Testis (tissue), 3 donors: ENCODE measurements around the gene CBX7. TPM values are rescaled to one million over a fixed set of nuclear protein-coding genes. Genes with fewer than 3 reads are reported as not detected.
A peak's percentile ranks its signal among the peaks of the same experiment; 100 is the strongest.

Source experiments
- DNase-seq: peaks from one replicate; pipeline ENCODE4 v3.0.0-alpha.2; 2019
- H3K27ac ChIP-seq, 2 donors: fragments of 200-600 bp; sonication (generic); one replicate each; pipeline ENCODE4 v1.5.1; 2019
- H3K27me3 ChIP-seq: fragments of 200-600 bp; sonication (generic); one replicate; pipeline ENCODE4 v1.5.1; 2019
- H3K36me3 ChIP-seq: fragments of 200-600 bp; sonication (generic); one replicate; pipeline ENCODE4 v1.5.1; 2017; ENCODE audit warnings: low read depth; ENCODE audit errors: missing control alignments
- H3K4me1 ChIP-seq: fragments of 200-600 bp; sonication (generic); one replicate; pipeline ENCODE4 v1.5.1; 2019
- H3K4me3 ChIP-seq, 2 donors: fragments of 200-600 bp; sonication (generic); one replicate each; pipeline ENCODE4 v1.5.1; 2017 to 2019
- H3K9me3 ChIP-seq: fragments of 200-600 bp; sonication (generic); one replicate; pipeline ENCODE4 v1.5.1; 2017
- CTCF ChIP-seq, 3 experiments: fragments of 450-650 bp in 2 of 3; fragments of 200-600 bp in 1 of 3; sonication (generic) in 1 of 3; IDR thresholded peaks; one replicate each; pipeline ENCODE4 v1.5.1; 2016 to 2019; ENCODE audit warnings: antibody characterized with exemption in 3 of 3, mild to moderate bottlenecking in 2 of 3, moderate library complexity in 1 of 3
- POLR2A ChIP-seq: fragments of 450-650 bp; IDR thresholded peaks from one replicate; pipeline ENCODE4 v1.6.1; 2017; ENCODE audit warnings: antibody characterized with exemption, mild to moderate bottlenecking, moderate library complexity
- WGBS, 2 donors: methylation state at CpG; one replicate each; pipeline ENCODE4 v1.1.5; 2018; 5-methylcytosine and 5-hydroxymethylcytosine counted together
- intact Hi-C: fragments of 100-400 bp; cut with DNase I; formaldehyde crosslinking; loops from one replicate; pipeline ENCODE4 v1.15.1; 2023; ENCODE audit warnings: low total_unique reads
- polyA plus RNA-seq: library from polyadenylated mRNA; stranded (reverse); fragments of 350-450 nt; fragmentation: Illumina TruSeq; extraction: RNeasy Lipid Tissue Mini Kit (QIAGEN cat#74804); gene quantifications from one replicate; pipeline ENCODE4 v1.2.3, GENCODE V29; 2014; ENCODE audit warnings: low read depth, low replicate concordance; ENCODE audit not compliant: insufficient read depth
- total RNA-seq, 2 donors: library from RNA; depleted of rRNA; stranded (reverse); fragments of >200 nt; gene quantifications; one replicate each; pipeline ENCODE4 v1.2.3, GENCODE V29; 2016

CBX7 gene
- total and polyA plus RNA-seq, 3 donors from 2014 or later: 25.7 to 62.8 (median 51.3) TPM

GRCh38 chr22:39155421-39155820, 2.9 kb upstream of the CBX7 start:
- TF ChIP-seq CTCF (IDR thresholded peaks at IDR 0.05): no peak
- TF ChIP-seq POLR2A: no peak
- no peaks in the 10 kb centered on the region for H3K36me3 ChIP-seq
- no peak for DNase-seq
- peaks cover 7% of the 10 kb centered on the region for H3K4me1 ChIP-seq
- no peak overlapping the region for H3K4me3 ChIP-seq
- 89 to 92% methylated on average over 18 of the region's 18 CpGs for WGBS, 2 donors
- no peaks in the 10 kb centered on the region for H3K9me3 ChIP-seq
- no peaks in the 10 kb centered on the region for H3K27me3 ChIP-seq
- intact Hi-C loops: no loop called here
- H3K27ac ChIP-seq: no peak overlapping the region

DNA sequence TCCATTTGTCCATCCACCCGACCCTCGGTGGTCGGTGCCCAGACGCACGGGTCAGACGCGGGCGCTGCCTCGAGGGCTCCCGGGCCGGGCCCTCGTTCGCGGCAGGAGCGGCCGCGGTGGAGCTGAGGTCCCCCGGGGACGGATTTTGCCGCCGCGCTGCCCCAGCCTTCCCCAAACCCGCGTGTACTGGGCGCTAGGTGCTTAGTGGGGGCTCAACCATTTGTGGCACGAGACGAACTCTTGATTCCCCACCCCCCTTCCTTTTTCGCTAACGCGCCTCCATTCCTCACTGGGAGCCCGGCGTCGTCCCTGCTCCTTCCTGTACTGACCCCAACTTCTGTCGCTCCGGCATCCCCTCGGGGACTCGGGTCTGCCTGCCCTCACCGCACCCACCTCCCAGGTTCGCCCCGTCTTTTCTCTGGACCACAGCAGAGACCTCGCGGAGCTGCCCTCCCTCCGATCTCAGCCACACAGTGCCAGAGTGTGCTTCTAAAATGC, 789 bp upstream of the CBX7 start:
- no peak for TF ChIP-seq CTCF (IDR thresholded peaks at IDR 0.05)
- TF ChIP-seq POLR2A: no peak
- no peak for DNase-seq
- no peaks in the 10 kb centered on the region for H3K36me3 ChIP-seq
- peak overlapping the region; percentile 80 to 90 for H3K4me3 ChIP-seq
- H3K4me1 ChIP-seq: peaks cover 9% of the 10 kb centered on the region
- 2 to 3% methylated on average over 33 to 43 of the region's 43 CpGs for WGBS, 2 donors
- H3K27me3 ChIP-seq: no peaks in the 10 kb centered on the region
- H3K27ac ChIP-seq: peak overlapping the region; percentile 82 to 92
- intact Hi-C loops: no loop called here
- no peaks in the 10 kb centered on the region for H3K9me3 ChIP-seq

DNA sequence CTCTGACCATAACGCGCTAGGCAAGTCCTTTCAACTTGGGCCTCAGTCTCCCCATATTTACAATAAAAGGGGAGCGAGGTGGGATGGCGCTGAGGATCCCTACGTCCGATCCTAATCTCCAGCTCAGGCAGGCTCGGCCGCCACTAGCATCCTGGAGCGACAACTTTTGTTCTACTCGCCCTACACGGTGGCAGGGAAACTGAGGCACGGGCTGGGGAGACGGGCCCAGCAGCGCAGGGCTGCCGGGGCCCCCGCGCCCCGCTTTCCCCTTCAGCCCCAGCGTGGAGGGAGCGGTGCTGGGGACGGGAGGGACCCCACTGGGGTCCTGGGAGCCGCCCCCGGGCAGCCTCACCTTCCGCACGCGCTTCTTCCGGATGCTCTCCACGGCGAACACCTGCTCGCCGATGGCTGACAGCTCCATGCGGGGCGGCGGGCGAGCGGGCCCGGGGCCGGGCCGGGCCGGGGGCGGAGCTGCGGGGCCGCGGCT, 413 bp downstream of the CBX7 start:
- Histone ChIP-seq H3K27me3 (no peaks in the 10 kb centered on the region), H3K36me3 (no peaks in the 10 kb centered on the region), H3K27ac (peak overlapping the region; percentile 97 to 98), H3K4me1 (peaks cover 13% of the 10 kb centered on the region), H3K4me3 (peak overlapping the region; percentile 88 to 90), H3K9me3 (no peaks in the 10 kb centered on the region)
- 6 to 9% methylated on average over 12 to 42 of the region's 44 CpGs for WGBS, 2 donors
- DNase-seq: no peak
- TF ChIP-seq POLR2A: no peak
- no peak for TF ChIP-seq CTCF (IDR thresholded peaks at IDR 0.05)
- intact Hi-C loops: no loop called here

DNA sequence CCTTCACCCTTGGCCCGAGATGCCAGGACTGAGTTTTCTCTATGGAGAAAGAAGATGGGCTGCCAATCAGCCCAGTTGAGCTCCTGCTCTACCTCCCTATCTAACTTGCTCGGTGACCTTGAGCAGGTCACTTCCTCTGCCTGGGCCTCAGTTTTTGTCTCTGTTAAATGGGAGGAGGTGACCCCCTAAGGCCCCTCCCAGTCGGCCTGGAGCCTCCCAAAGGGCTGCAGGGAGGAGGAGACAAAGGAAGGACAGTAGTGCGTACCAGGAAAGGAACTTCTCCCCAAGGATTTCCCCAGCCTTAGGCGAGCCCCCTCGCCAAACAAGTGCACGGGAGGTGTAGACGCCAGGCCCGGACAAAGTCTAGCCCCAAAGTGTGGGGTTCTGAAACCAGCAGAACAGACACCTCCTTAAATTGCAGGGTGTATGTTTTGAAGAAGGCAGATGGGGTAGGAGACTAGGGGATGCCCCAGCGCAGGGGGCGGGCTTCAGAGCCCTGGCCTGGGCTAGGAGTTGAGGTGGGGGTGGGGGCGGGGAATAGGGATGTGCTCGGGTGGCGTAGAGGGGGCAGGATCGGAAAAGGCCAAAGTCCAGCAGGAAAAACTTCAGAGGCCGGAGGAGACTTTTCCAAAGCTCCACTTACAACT, 1.0 kb downstream of the CBX7 start:
- intact Hi-C loops: no loop called here
- H3K4me3 ChIP-seq: peak overlapping the region; percentile 88 to 90
- TF ChIP-seq CTCF (IDR thresholded peaks at IDR 0.05) (no peak), POLR2A (no peak)
- no peaks in the 10 kb centered on the region for H3K9me3 ChIP-seq
- H3K27me3 ChIP-seq: no peaks in the 10 kb centered on the region
- peaks cover 17% of the 10 kb centered on the region for H3K4me1 ChIP-seq
- H3K36me3 ChIP-seq: no peaks in the 10 kb centered on the region
- peak overlapping the region; percentile 97 to 98 for H3K27ac ChIP-seq
- 32 to 39% methylated on average over 15 of the region's 16 CpGs for WGBS, 2 donors
- no peak for DNase-seq

DNA sequence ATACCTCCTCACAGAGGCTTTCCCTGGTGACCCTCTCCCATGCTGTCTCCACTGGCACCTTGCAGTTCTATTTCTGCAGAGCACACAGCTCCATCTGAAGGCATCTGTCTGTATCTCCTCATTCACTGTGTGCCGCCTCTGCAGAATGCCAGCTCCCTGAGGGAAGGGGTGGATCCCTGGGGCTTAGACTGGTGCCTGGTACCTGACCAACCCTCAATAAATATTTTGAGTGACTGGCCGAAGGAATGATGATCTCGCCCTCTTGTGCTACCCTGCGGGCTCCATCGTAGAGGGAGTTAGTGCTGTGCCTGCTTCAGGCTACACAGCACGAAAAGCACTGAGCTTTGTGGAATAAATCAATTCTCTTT, 1.6 kb downstream of the CBX7 start:
- H3K9me3 ChIP-seq: no peaks in the 10 kb centered on the region
- intact Hi-C loops: no loop called here
- H3K4me3 ChIP-seq: no peak overlapping the region
- H3K36me3 ChIP-seq: no peaks in the 10 kb centered on the region
- TF ChIP-seq CTCF (IDR thresholded peaks at IDR 0.05) (no peak), POLR2A (no peak)
- H3K27ac ChIP-seq: peak overlapping the region; percentile 97 to 98
- DNase-seq: no peak
- 54 to 55% methylated on average over 6 of the region's 6 CpGs for WGBS, 2 donors
- no peaks in the 10 kb centered on the region for H3K27me3 ChIP-seq
- peaks cover 24% of the 10 kb centered on the region for H3K4me1 ChIP-seq
